Neural cell (in vitro differentiated cells): ENCODE results near the gene MOCOS.

ENCODE experiments used
- TAF1 ChIP-seq: IDR thresholded peaks from 2 replicates; pipeline ENCODE4 v1.6.1; 2012; ENCODE audit warnings: low read depth
- TF ChIP-seq, protein P1 (sequence below): fragments of 450-650 bp; IDR thresholded peaks from 2 replicates; pipeline ENCODE4 v1.5.1; 2014; ENCODE audit warnings: antibody characterized with exemption, mild to moderate bottlenecking, moderate library complexity; ENCODE audit not compliant: poor library complexity, severe bottlenecking

DNA sequence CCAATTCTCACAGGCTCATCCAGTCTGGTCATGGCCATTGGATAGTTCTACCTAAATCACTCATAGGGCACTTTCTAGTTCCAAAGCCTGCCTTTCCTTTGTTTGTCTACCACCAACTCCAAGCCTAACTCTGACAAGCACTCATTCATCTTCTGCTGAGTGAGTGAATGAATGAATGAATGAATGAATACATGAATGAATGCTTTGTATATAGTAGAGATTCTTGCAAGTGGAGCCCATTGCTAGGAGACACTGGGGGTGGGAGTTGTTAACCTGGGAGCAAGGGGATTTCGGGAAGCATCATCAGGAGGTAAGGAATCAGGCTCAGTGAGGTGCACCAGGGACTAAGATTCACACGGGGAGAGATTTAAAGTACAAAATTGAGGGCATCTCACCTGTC, 3.3 kb upstream of the MOCOS start:
- no peak for TF ChIP-seq TAF1
- TF ChIP-seq, protein P1, sequence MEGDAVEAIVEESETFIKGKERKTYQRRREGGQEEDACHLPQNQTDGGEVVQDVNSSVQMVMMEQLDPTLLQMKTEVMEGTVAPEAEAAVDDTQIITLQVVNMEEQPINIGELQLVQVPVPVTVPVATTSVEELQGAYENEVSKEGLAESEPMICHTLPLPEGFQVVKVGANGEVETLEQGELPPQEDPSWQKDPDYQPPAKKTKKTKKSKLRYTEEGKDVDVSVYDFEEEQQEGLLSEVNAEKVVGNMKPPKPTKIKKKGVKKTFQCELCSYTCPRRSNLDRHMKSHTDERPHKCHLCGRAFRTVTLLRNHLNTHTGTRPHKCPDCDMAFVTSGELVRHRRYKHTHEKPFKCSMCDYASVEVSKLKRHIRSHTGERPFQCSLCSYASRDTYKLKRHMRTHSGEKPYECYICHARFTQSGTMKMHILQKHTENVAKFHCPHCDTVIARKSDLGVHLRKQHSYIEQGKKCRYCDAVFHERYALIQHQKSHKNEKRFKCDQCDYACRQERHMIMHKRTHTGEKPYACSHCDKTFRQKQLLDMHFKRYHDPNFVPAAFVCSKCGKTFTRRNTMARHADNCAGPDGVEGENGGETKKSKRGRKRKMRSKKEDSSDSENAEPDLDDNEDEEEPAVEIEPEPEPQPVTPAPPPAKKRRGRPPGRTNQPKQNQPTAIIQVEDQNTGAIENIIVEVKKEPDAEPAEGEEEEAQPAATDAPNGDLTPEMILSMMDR = no peak
